Peyer's patch (tissue), 4 donors: ENCODE data around the gene SYNPO. TPM values are rescaled to one million over a fixed set of nuclear protein-coding genes. Genes with fewer than 3 reads are reported as not detected.

ENCODE experiments used
- DNase-seq, 3 donors: peaks; one replicate each; pipeline ENCODE4 v3.0.0-alpha.2; 2017 to 2019
- H3K27ac ChIP-seq, 4 donors: fragments of 200-600 bp; sonication (generic); one replicate each; pipeline ENCODE4 v1.5.1; 2016 to 2019
- H3K27me3 ChIP-seq, 2 donors: fragments of 200-600 bp; sonication (generic); one replicate each; pipeline ENCODE4 v1.5.1; 2019
- H3K36me3 ChIP-seq, 3 donors: fragments of 200-600 bp; sonication (generic); one replicate each; pipeline ENCODE4 v1.5.1; 2016 to 2019
- H3K4me1 ChIP-seq, 4 donors: fragments of 200-600 bp; sonication (generic); one replicate each; pipeline ENCODE4 v1.5.1; 2016 to 2019
- H3K4me3 ChIP-seq, 4 donors: fragments of 200-600 bp; sonication (generic); 1 replicate in 3 of 4; 2 replicates in 1 of 4; pipeline ENCODE4 v1.5.1; 2016 to 2019; ENCODE audit warnings: mild to moderate bottlenecking in 1 of 4
- H3K9me3 ChIP-seq, 4 donors: fragments of 200-600 bp; sonication (generic); one replicate each; pipeline ENCODE4 v1.5.1; 2016 to 2019; ENCODE audit warnings: mild to moderate bottlenecking in 1 of 4
- POLR2A ChIP-seq, 2 donors: fragments of 450-650 bp; IDR thresholded peaks; one replicate each; pipeline ENCODE4 v1.5.1; 2017; ENCODE audit warnings: antibody characterized with exemption in 2 of 2, mild to moderate bottlenecking in 2 of 2, moderate library complexity in 2 of 2
- total RNA-seq, 4 donors: library from RNA; depleted of rRNA; stranded (reverse); fragments of >200 nt; gene quantifications; one replicate each; pipeline ENCODE4 v1.1.0, GENCODE V29; 2016
- TF ChIP-seq, protein P1 (sequence below), 6 experiments: fragments of 450-650 bp in 4 of 6; fragments of 200-600 bp in 2 of 6; sonication (generic) in 1 of 6; IDR thresholded peaks; one replicate each; pipeline ENCODE4 v1.5.1; 2017 to 2019; ENCODE audit warnings: antibody characterized with exemption in 6 of 6, mild to moderate bottlenecking in 3 of 6, moderate library complexity in 1 of 6

Gene SYNPO
- total RNA-seq, 4 donors from 2014 or later = 28.1 to 93.3 (median 75.8) TPM

DNA sequence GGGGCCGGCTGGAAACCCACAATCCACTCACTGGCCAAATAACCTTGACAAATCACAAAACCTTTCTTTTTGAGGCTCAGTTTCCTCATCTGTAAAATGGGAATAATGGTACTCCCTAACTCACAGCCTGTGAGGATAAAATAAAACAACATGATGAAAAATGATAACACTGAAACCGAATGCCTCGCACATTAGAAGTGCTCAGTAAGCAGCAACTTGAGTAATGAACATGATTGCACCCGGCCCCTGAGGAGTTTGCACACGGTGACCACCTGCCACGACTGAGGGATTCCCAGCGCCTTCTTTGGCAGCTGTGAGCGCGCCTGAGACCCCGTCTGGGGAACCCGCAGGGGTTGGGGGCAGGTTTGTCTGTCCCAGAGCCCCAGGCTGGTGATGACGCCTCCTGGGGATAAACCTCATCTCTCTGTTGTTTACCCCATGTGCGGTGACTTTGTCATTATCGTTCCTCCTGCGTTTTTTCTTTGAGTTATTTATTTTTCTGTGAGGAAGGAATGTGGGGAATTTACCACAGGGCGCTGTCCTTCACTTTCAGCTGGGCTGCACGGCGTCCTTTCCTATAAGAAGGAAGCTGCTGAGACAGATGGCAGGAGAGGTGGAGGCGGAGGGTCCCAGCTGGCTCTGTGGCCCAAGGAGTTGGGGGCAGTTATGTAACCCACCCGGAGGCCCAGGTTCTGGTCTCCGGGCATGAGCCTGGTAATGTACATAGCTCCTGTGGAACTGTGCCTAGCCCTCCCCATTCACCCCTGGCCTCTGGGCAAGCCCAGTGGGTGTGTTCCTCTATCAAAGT, 3.0 kb upstream of the SYNPO start:
- H3K36me3 ChIP-seq = no peaks in the 10 kb centered on the region
- no peak for TF ChIP-seq POLR2A (IDR thresholded peaks at IDR 0.05)
- H3K9me3 ChIP-seq = no peaks in the 10 kb centered on the region
- H3K4me3 ChIP-seq = no peak overlapping the region
- no peak for DNase-seq
- H3K4me1 ChIP-seq = peaks cover 0 to 34% (median 0%) of the 10 kb centered on the region in 4 donors
- H3K27me3 ChIP-seq = no peaks in the 10 kb centered on the region
- peak overlapping the region in 2 of 4 donors; percentile 49 to 65 for H3K27ac ChIP-seq

DNA sequence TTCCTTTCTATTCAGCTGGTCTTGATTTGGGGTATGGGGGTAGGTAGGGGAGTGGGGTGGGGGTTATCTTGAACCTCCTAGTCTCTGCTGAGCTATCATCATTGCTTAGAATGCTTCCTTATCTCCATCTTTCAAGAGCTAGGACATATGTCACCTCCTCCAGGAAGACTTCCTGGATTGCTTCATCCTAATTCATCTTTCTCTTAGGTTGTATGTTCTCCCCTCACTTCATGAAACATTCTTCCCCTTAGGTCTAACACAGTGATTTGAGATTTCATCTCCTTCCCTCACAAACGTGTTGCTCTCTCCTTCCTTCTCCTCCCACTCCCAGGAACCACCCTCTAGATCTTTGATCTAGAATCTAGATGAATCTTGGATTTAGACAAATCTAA, 2.4 kb upstream of the SYNPO start:
- Histone ChIP-seq H3K9me3 (no peaks in the 10 kb centered on the region), H3K36me3 (no peaks in the 10 kb centered on the region), H3K4me3 (no peak overlapping the region), H3K27me3 (no peaks in the 10 kb centered on the region), H3K4me1 (peaks cover 0 to 40% (median 0%) of the 10 kb centered on the region in 4 donors), H3K27ac (peak overlapping the region in 2 of 4 donors; percentile 49 to 83)
- DNase-seq = no peak
- TF ChIP-seq, protein P1, sequence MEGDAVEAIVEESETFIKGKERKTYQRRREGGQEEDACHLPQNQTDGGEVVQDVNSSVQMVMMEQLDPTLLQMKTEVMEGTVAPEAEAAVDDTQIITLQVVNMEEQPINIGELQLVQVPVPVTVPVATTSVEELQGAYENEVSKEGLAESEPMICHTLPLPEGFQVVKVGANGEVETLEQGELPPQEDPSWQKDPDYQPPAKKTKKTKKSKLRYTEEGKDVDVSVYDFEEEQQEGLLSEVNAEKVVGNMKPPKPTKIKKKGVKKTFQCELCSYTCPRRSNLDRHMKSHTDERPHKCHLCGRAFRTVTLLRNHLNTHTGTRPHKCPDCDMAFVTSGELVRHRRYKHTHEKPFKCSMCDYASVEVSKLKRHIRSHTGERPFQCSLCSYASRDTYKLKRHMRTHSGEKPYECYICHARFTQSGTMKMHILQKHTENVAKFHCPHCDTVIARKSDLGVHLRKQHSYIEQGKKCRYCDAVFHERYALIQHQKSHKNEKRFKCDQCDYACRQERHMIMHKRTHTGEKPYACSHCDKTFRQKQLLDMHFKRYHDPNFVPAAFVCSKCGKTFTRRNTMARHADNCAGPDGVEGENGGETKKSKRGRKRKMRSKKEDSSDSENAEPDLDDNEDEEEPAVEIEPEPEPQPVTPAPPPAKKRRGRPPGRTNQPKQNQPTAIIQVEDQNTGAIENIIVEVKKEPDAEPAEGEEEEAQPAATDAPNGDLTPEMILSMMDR (IDR thresholded peaks at IDR 0.05) = no peak
- TF ChIP-seq POLR2A (IDR thresholded peaks at IDR 0.05) = no peak

DNA sequence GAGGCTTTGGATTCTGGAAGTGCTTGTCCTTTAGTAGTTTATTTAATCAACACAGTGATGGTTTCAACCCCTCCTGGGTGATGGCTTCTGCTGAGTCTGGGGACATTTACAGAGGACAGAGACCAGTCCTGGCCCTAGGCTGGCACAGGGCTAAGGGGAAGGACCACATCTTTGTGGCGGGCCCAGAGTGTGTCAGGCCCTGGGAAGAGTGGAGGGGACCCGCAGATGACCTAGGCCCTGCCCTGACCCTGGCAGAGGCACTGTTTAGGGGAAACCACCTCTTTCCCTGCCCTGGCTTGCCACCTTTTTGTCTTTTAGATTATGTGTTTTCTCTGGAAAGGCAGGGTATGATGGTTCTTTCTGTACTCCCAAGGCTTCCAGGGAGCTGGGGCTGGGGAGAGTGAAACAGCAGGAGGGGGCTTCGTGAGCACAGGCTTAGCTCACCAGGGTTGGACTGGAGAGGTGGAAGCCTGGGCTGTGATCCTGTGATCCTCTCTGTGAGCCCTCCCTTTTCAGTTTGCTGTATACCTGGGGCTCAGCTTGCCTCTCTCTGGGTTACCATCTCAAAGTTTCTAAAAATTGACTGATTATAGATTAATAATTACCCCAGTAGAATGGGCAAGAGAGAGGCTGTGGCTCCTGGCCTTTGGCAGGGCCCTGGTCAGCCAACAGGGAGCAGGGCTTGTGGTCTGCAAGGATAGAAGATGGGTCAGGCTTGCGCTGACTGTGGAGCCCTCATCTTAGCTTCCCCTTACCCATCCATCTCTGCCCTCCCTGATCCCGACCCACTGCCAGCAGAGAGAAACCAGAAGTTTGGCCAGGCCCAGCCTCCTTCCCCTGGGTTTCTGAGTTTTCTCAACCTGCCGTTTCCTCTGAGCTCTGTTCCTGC, 1.7 kb upstream of the SYNPO start:
- Histone ChIP-seq H3K4me3 (no peak overlapping the region), H3K36me3 (no peaks in the 10 kb centered on the region), H3K9me3 (no peaks in the 10 kb centered on the region), H3K4me1 (peaks cover 0 to 46% (median 0%) of the 10 kb centered on the region in 4 donors), H3K27me3 (no peaks in the 10 kb centered on the region), H3K27ac (peak overlapping the region in 3 of 4 donors; percentile 49 to 83 (median 49))
- no peak for DNase-seq
- TF ChIP-seq POLR2A (IDR thresholded peaks at IDR 0.05) = no peak
- TF ChIP-seq, protein P1 (IDR thresholded peaks at IDR 0.05) = no peak

DNA sequence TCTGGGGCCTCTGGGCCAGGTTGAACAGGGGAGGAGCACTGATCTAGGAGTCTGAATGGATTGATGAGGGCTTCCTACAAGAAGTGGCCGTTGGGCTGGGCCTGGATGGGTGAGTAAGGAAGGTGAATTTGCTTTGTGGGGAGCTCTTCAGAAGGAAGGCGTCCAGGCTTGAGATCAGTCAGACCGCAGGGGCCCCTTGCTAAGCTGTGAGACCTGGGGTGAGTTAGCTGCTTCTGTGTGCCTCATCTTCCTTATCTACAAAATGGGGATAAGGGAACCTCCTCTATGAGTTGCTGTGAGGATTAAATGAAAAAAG, 1.1 kb upstream of the SYNPO start:
- DNase-seq = no peak
- Histone ChIP-seq H3K9me3 (no peaks in the 10 kb centered on the region), H3K4me3 (no peak overlapping the region), H3K4me1 (peaks cover 0 to 52% (median 0%) of the 10 kb centered on the region in 4 donors), H3K27ac (peak overlapping the region in 3 of 4 donors; percentile 49 to 83 (median 49)), H3K27me3 (no peaks in the 10 kb centered on the region), H3K36me3 (no peaks in the 10 kb centered on the region)
- no peak for TF ChIP-seq POLR2A (IDR thresholded peaks at IDR 0.05)
- TF ChIP-seq, protein P1 (IDR thresholded peaks at IDR 0.05) = no peak

DNA sequence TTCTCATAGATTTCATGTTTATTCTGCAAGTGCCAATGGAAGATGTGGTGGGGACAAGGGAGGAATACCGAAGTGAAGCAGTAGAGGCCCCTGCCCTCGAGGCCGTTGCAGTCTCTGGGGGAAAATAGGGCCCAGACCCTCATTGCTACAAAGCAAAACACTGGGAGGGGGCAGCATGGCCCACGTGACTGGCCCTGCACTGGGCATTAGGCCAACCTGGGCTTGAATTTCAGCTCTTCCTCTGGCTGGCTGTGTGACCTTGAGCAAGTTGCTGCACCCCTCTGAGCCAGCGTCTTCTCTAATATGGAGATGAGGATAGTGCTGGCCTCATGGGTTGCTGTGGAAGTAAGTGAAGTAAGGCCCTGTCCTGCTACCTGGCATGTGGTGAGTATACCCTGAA, 709 bp upstream of the SYNPO start:
- TF ChIP-seq, protein P1 (IDR thresholded peaks at IDR 0.05) = no peak
- TF ChIP-seq POLR2A (IDR thresholded peaks at IDR 0.05) = no peak
- peaks cover 0 to 55% (median 0%) of the 10 kb centered on the region in 4 donors for H3K4me1 ChIP-seq
- no peaks in the 10 kb centered on the region for H3K9me3 ChIP-seq
- H3K36me3 ChIP-seq = no peaks in the 10 kb centered on the region
- peak overlapping the region in 3 of 4 donors; percentile 49 to 83 (median 83) for H3K27ac ChIP-seq
- no peak overlapping the region for H3K4me3 ChIP-seq
- DNase-seq = no peak
- no peaks in the 10 kb centered on the region for H3K27me3 ChIP-seq
